GM12872 (cell line): Measurements from ENCODE around the gene POLN.

ENCODE experiments used
- TF ChIP-seq, protein P1 (sequence below): IDR thresholded peaks from 3 replicates; pipeline ENCODE4 v1.5.1; 2011; ENCODE audit warnings: low read depth, mild to moderate bottlenecking, low read length, moderate library complexity; ENCODE audit not compliant: insufficient read depth

The POLN gene

DNA sequence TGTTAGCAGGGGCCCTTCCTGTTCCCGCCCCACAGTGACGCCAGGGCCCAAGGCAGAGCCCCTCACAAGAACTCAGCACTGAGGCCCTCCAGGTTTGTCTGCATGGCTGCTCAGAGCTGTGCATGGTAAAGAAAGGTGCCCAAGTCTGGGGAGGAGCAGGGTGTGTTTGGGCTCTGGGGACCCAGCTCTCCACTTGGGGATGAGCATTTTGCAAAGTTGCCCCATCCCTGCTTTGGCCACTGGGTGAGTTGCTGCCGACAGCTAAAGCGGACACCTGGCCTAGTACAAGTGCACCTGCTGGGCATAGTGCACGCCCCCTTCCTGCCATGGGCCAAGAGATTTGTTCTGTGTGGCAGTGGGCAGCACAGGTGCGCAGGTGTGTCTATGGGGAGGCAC lies 22.0 kb upstream of the POLN start:
- TF ChIP-seq, protein P1, sequence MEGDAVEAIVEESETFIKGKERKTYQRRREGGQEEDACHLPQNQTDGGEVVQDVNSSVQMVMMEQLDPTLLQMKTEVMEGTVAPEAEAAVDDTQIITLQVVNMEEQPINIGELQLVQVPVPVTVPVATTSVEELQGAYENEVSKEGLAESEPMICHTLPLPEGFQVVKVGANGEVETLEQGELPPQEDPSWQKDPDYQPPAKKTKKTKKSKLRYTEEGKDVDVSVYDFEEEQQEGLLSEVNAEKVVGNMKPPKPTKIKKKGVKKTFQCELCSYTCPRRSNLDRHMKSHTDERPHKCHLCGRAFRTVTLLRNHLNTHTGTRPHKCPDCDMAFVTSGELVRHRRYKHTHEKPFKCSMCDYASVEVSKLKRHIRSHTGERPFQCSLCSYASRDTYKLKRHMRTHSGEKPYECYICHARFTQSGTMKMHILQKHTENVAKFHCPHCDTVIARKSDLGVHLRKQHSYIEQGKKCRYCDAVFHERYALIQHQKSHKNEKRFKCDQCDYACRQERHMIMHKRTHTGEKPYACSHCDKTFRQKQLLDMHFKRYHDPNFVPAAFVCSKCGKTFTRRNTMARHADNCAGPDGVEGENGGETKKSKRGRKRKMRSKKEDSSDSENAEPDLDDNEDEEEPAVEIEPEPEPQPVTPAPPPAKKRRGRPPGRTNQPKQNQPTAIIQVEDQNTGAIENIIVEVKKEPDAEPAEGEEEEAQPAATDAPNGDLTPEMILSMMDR = no peak

- TF ChIP-seq, protein P1 = no peak
Measured at GRCh38 chr4:2262944-2263250, 21.0 kb upstream of the POLN start.

GRCh38 chr4:2262145-2262943 lies 20.4 kb upstream of the POLN start:
- TF ChIP-seq, protein P1 = no peak

DNA sequence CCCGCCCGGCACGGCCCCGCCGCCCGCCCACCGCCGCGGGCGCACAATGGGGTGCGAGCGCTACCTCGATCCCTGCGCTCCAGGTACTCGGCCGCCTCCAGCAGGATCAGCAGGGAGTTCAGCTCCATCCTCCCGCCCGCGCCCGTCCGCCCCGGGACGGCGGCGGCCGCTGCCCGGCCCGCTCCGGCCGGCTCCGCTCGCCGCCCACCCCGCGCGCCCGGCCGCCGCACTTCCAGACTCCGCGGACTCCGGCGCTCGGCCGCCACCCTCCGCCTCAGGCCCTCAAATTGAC lies 19.9 kb upstream of the POLN start, which contains the start of gene MXD4:
TSS of gene MXD4 (minus strand) at position 257 of the 292 bp plus-strand sequence. CDS start at position 128, 129 bp downstream.
- TF ChIP-seq, protein P1 = no peak

DNA sequence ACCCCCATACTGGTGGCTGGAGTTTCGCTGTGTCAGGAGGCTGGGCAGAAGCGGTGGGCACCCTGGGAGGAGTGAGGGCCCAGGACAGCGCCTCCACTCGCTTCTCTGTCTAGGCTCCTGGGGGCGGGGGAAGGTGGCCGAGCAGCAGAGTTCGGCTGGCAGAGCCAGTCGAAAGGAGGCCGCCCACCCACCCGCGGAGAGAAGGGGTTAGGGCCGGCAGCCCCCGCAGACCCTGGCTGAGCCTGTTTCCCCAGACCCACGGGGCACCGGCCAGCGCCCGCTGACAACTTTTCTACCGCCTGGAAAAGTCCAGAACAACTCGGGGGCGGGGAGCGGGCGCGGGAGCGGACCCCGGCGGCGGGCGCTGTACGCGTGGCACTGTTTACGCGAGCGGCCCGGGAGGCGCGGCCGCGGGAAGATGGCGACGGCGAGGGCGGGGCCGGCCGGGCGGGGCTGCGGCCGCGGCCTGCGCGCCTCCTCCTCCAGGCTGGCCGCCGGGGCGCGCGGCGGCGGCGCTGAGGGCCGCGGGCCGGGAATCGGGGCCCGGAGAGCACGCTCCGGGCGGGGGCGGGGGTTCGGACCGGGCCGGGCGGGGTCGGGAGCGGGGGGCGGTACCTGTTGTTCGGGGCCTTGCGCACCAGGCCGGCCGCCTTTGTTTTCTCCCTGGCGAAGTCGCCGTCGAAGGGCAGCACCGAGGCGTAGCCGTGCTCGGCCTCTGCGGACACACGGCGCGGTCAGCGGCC lies 19.4 kb upstream of the POLN start:
- TF ChIP-seq, protein P1 = no peak

DNA sequence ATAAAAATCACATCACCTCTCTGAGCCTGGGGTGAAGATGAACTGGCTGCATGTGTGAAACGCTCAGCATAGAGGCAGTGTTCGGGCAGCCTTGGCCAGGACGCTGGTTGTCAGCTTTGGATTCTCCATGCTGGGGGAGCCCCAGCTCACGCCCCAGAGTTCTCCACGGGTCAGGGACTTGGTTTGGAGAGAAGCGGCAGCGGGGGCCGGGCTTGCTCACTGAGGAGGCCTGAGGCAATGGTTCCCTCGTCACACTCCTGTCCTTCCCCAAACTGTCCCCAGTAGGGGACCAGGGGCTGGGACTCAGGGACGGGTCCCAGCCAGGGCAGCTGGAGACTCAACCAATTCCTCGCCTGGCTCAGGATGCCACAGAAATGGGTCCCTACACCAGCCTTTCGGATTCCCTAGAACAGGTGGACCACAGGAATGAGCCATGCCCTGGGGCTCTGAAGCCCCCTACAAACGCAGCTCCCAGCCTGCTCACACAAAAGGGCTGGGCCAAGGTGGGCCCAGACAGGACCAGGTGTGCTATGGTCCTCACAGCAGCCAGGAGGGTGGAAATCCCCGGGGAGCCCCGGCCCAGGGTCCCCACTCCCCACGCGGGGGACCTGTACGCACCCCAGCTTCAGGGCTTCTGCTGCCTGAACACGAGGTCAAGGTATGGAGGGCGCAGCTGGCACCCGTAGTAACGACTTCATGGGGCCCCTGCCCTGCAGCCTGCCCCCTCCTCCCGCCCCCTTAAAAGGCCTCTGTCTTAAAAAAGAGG lies 18.6 kb upstream of the POLN start:
- TF ChIP-seq, protein P1 = no peak
